T-cell (primary cell): ENCODE measurements around the gene OR2T4. TPM values are rescaled to one million over a fixed set of nuclear protein-coding genes. Genes with fewer than 3 reads are reported as not detected.

Experiments used
- ATAC-seq, 4 experiments: fragments of 200-7000 bp in 3 of 4; fragments of 150-1000 bp in 1 of 4; cut with Tn5 transposase; replicated peaks in 1 of 4; 1 replicate in 3 of 4; 2 replicates in 1 of 4; pipeline ENCODE4 v1.10.0; 2021; ENCODE audit warnings: moderate library complexity in 3 of 4, mild to moderate bottlenecking in 2 of 4, moderate number of reproducible peaks in 1 of 4
- CTCF ChIA-PET, 2 donors: fragments of 300-600 bp; sonication (Branson Sonifier 250); formaldehyde crosslinking; loops; one replicate each; lab custom pipeline; 2022; ENCODE audit warnings: antibody characterized with exemption in 2 of 2; lab: Charles Lee
- POLR2A ChIA-PET, 2 donors: fragments of 300-600 bp; sonication (Branson Sonifier 250); formaldehyde crosslinking; loops; one replicate each; lab custom pipeline; 2022; ENCODE audit warnings: antibody characterized with exemption in 2 of 2; lab: Charles Lee
- DNase-seq, 35 experiments: peaks; one replicate each; pipeline versions ENCODE4 v3.0.0 to v3.0.0-alpha.2; 2013 to 2023
- H3K27ac ChIP-seq: one replicate; pipeline ENCODE4 v1.5.1; 2013; ENCODE audit warnings: low read length
- H3K27me3 ChIP-seq, 2 experiments: replicated peaks in 1 of 2; 1 replicate in 1 of 2; 2 replicates in 1 of 2; pipeline versions ENCODE4 v1.6.1 to v1.7.0; 2013; ENCODE audit warnings: low read length in 1 of 2, mixed read lengths in 1 of 2; ENCODE audit not compliant: control insufficient read depth in 2 of 2, insufficient read depth in 2 of 2; ENCODE audit errors: extremely low read depth in 1 of 2
- H3K36me3 ChIP-seq, 2 donors: 1 replicate in 1 of 2; 2 replicates in 1 of 2; pipeline versions ENCODE4 v1.6.1 to v1.7.0; 2013; ENCODE audit warnings: low read length in 1 of 2; ENCODE audit not compliant: control insufficient read depth in 2 of 2, insufficient read depth in 1 of 2; ENCODE audit errors: extremely low read depth in 1 of 2
- H3K4me1 ChIP-seq, 2 experiments: 1 replicate in 1 of 2; 2 replicates in 1 of 2; pipeline versions ENCODE4 v1.6.1 to v1.7.0; 2013; ENCODE audit warnings: low read length in 2 of 2, mixed read lengths in 1 of 2; ENCODE audit not compliant: insufficient read depth in 2 of 2, control insufficient read depth in 1 of 2; ENCODE audit errors: extremely low read depth in 1 of 2
- H3K4me3 ChIP-seq, 2 donors: 1 replicate in 1 of 2; 2 replicates in 1 of 2; pipeline versions ENCODE4 v1.5.1 to v1.7.0; 2013; ENCODE audit warnings: mild to moderate bottlenecking in 2 of 2, low read length in 1 of 2, moderate library complexity in 1 of 2; ENCODE audit not compliant: control insufficient read depth in 1 of 2; ENCODE audit errors: extremely low read depth in 1 of 2
- H3K9me3 ChIP-seq: 2 replicates; pipeline ENCODE4 v1.7.0; 2013
- H3K27ac Mint-ChIP-seq, 2 donors: one replicate each; pipeline ENCODE4 v1.8.0; 2020 to 2021; ENCODE audit warnings: mild to moderate bottlenecking in 2 of 2, mixed read lengths in 2 of 2
- H3K27me3 Mint-ChIP-seq, 2 donors: one replicate each; pipeline ENCODE4 v1.8.0; 2021 to 2022; ENCODE audit warnings: mixed read lengths in 2 of 2
- H3K36me3 Mint-ChIP-seq: one replicate; pipeline ENCODE4 v1.8.0; 2021; ENCODE audit warnings: mixed read lengths
- H3K4me1 Mint-ChIP-seq, 3 donors: one replicate each; pipeline ENCODE4 v1.8.0; 2020 to 2022; ENCODE audit warnings: mixed read lengths in 3 of 3, mild to moderate bottlenecking in 1 of 3
- H3K4me3 Mint-ChIP-seq, 3 donors: one replicate each; pipeline ENCODE4 v1.8.0; 2020 to 2022; ENCODE audit warnings: mild to moderate bottlenecking in 3 of 3, mixed read lengths in 3 of 3, moderate library complexity in 3 of 3
- H3K9me3 Mint-ChIP-seq, 3 donors: one replicate each; pipeline ENCODE4 v1.8.0; 2020 to 2022; ENCODE audit warnings: mixed read lengths in 3 of 3
- WGBS: methylation state at CpG from one replicate; pipeline ENCODE4 v1.1.5; 2013; ENCODE audit warnings: missing lambda C conversion rate; ENCODE audit not compliant: insufficient coverage; 5-methylcytosine and 5-hydroxymethylcytosine counted together
- total RNA-seq, 35 experiments: library from RNA in 6 of 35; stranded (reverse) in 6 of 35; fragments of 120-200 nt in 1 of 35; gene quantifications; one replicate each; pipeline versions ENCODE4 v1.2.1 to v1.2.4 and lab custom pipeline; 2013 to 2026

OR2T4 gene
- total RNA-seq, 5 donors from 2014 or later (not counting 1 experiment from before 2014, with no cell fraction given): not detected

- ChIA-PET CTCF (interaction anchor here in 1 of 2 donors (0.6 kb wide), 1 partner anchor 9 kb away, joined by 3 read pairs; no protein-coding TSS in a partner anchor), POLR2A (no interaction called here)
- Histone ChIP-seq H3K36me3 (no peaks in the 10 kb centered on the region), H3K27ac (no peak overlapping the region), H3K4me3 (no peak overlapping the region), H3K27me3 (no peaks in the 10 kb centered on the region), H3K4me1 (no peaks in the 10 kb centered on the region), H3K9me3 (no peaks in the 10 kb centered on the region)
- DNase-seq: no peak
- no peaks in the 10 kb centered on the region for H3K36me3 Mint-ChIP-seq
- peaks cover 0 to 3% (median 2%) of the 10 kb centered on the region in 3 donors for H3K9me3 Mint-ChIP-seq
- no peak for ATAC-seq
- H3K4me1 Mint-ChIP-seq: no peaks in the 10 kb centered on the region
- H3K4me3 Mint-ChIP-seq: no peak overlapping the region
- H3K27ac Mint-ChIP-seq: no peak overlapping the region
- peaks cover 10% of the 10 kb centered on the region in 2 donors for H3K27me3 Mint-ChIP-seq
Observed at GRCh38 chr1:248366609-248367008, 5.1 kb downstream of the OR2T4 start.

- WGBS: 78% methylated on average over 4 of the region's 5 CpGs
- H3K36me3 Mint-ChIP-seq: no peaks in the 10 kb centered on the region
- no peaks in the 10 kb centered on the region for H3K9me3 Mint-ChIP-seq
- H3K4me3 Mint-ChIP-seq: no peak overlapping the region
- ATAC-seq (peak in 3 of 4 experiments; percentile 45 to 82 (median 69)), DNase-seq (peak in 9 of 35 experiments; percentile 2 to 30 (median 8))
- Histone ChIP-seq H3K9me3 (no peaks in the 10 kb centered on the region), H3K27me3 (no peaks in the 10 kb centered on the region), H3K4me1 (no peaks in the 10 kb centered on the region), H3K4me3 (no peak overlapping the region), H3K27ac (no peak overlapping the region), H3K36me3 (no peaks in the 10 kb centered on the region)
- peaks cover 0 to 2% of the 10 kb centered on the region in 2 donors for H3K27me3 Mint-ChIP-seq
- H3K4me1 Mint-ChIP-seq: peaks cover 3 to 11% (median 10%) of the 10 kb centered on the region in 3 donors
- ChIA-PET POLR2A (no interaction called here), CTCF (no interaction called here)
- H3K27ac Mint-ChIP-seq: peak overlapping the region in 1 of 2 donors; percentile 72
Observed at GRCh38 chr1:248372394-248372793, 10.9 kb downstream of the OR2T4 start.

- Histone ChIP-seq H3K27me3 (no peaks in the 10 kb centered on the region), H3K27ac (no peak overlapping the region), H3K9me3 (no peaks in the 10 kb centered on the region), H3K36me3 (no peaks in the 10 kb centered on the region), H3K4me3 (no peak overlapping the region), H3K4me1 (no peaks in the 10 kb centered on the region)
- no peak for DNase-seq
- Mint-ChIP-seq H3K9me3 (no peaks in the 10 kb centered on the region), H3K4me1 (peaks cover 3 to 11% (median 10%) of the 10 kb centered on the region in 3 donors), H3K27me3 (peaks cover 0 to 2% of the 10 kb centered on the region in 2 donors), H3K4me3 (no peak overlapping the region), H3K27ac (no peak overlapping the region), H3K36me3 (no peaks in the 10 kb centered on the region)
- 71% methylated on average over 3 of the region's 4 CpGs for WGBS
- no peak for ATAC-seq
- CTCF ChIA-PET: no interaction called here
- POLR2A ChIA-PET: no interaction called here
Observed at GRCh38 chr1:248373761-248374160, 12.3 kb downstream of the OR2T4 start.

GRCh38 chr1:248375446-248375845, 14.0 kb downstream of the OR2T4 start, which contains the start of gene OR2T6:
OR2T6 (plus strand) TSS chr1:248375746; CDS start chr1:248387609, 11,863 bp downstream.
- no peak within 1 kb of the TSS for H3K27ac Mint-ChIP-seq
- no peaks in the 10 kb centered on the region for H3K36me3 Mint-ChIP-seq
- no peak within 1 kb of the TSS for H3K4me3 Mint-ChIP-seq
- ATAC-seq (no peak), DNase-seq (no peak)
- Histone ChIP-seq H3K4me3 (no peak within 1 kb of the TSS), H3K9me3 (no peaks in the 10 kb centered on the region), H3K27me3 (no peaks in the 10 kb centered on the region), H3K27ac (no peak within 1 kb of the TSS), H3K36me3 (no peaks in the 10 kb centered on the region), H3K4me1 (no peaks in the 10 kb centered on the region)
- ChIA-PET POLR2A (no interaction called here), CTCF (no interaction called here)
- no peaks in the 10 kb centered on the region for H3K9me3 Mint-ChIP-seq
- H3K4me1 Mint-ChIP-seq: peaks cover 3 to 11% (median 10%) of the 10 kb centered on the region in 3 donors
- H3K27me3 Mint-ChIP-seq: no peaks in the 10 kb centered on the region

GRCh38 chr1:248376916-248377315, 15.5 kb downstream of the OR2T4 start:
- no peaks in the 10 kb centered on the region for H3K9me3 Mint-ChIP-seq
- H3K4me3 Mint-ChIP-seq: no peak overlapping the region
- DNase-seq: no peak
- Histone ChIP-seq H3K36me3 (no peaks in the 10 kb centered on the region), H3K27me3 (no peaks in the 10 kb centered on the region), H3K9me3 (no peaks in the 10 kb centered on the region), H3K4me3 (no peak overlapping the region), H3K27ac (no peak overlapping the region), H3K4me1 (no peaks in the 10 kb centered on the region)
- ATAC-seq: no peak
- H3K36me3 Mint-ChIP-seq: no peaks in the 10 kb centered on the region
- ChIA-PET POLR2A (no interaction called here), CTCF (no interaction called here)
- peaks cover 3 to 10% (median 10%) of the 10 kb centered on the region in 3 donors for H3K4me1 Mint-ChIP-seq
- no peaks in the 10 kb centered on the region for H3K27me3 Mint-ChIP-seq
- no peak overlapping the region for H3K27ac Mint-ChIP-seq
- 100% methylated on average over 1 of the region's 3 CpGs for WGBS

- Mint-ChIP-seq H3K36me3 (no peaks in the 10 kb centered on the region), H3K4me3 (no peak overlapping the region), H3K4me1 (no peaks in the 10 kb centered on the region), H3K27me3 (peaks cover 0 to 3% of the 10 kb centered on the region in 2 donors), H3K9me3 (no peaks in the 10 kb centered on the region), H3K27ac (no peak overlapping the region)
- Histone ChIP-seq H3K27me3 (no peaks in the 10 kb centered on the region), H3K4me3 (no peak overlapping the region), H3K4me1 (no peaks in the 10 kb centered on the region), H3K36me3 (no peaks in the 10 kb centered on the region), H3K27ac (no peak overlapping the region), H3K9me3 (no peaks in the 10 kb centered on the region)
- POLR2A ChIA-PET: no interaction called here
- no peak for DNase-seq
- CTCF ChIA-PET: no interaction called here
- ATAC-seq: no peak
- no CpG with 5 or more reads among the region's 3 CpGs for WGBS
Observed at GRCh38 chr1:248380854-248381253, 19.4 kb downstream of the OR2T4 start.

GRCh38 chr1:248388426-248388825, 27.0 kb downstream of the OR2T4 start:
- H3K4me3 ChIP-seq: no peak overlapping the region
- peaks cover 10 to 12% of the 10 kb centered on the region in 2 donors for H3K27me3 Mint-ChIP-seq
- WGBS: no CpG with 5 or more reads among the region's 2 CpGs
- H3K9me3 Mint-ChIP-seq: no peaks in the 10 kb centered on the region
- no peaks in the 10 kb centered on the region for H3K4me1 Mint-ChIP-seq
- no peaks in the 10 kb centered on the region for H3K36me3 Mint-ChIP-seq
- H3K27ac ChIP-seq: no peak overlapping the region
- no peaks in the 10 kb centered on the region for H3K4me1 ChIP-seq
- H3K36me3 ChIP-seq: no peaks in the 10 kb centered on the region
- ChIA-PET POLR2A (no interaction called here), CTCF (no interaction called here)
- DNase-seq (no peak), ATAC-seq (no peak)
- no peaks in the 10 kb centered on the region for H3K27me3 ChIP-seq
- H3K27ac Mint-ChIP-seq: no peak overlapping the region
- H3K9me3 ChIP-seq: no peaks in the 10 kb centered on the region
- no peak overlapping the region for H3K4me3 Mint-ChIP-seq
